ENCODE results near the gene ESYT2. TPM values are rescaled to one million over a fixed set of nuclear protein-coding genes. Genes with fewer than 3 reads are reported as not detected.

The ESYT2 gene, protein sequence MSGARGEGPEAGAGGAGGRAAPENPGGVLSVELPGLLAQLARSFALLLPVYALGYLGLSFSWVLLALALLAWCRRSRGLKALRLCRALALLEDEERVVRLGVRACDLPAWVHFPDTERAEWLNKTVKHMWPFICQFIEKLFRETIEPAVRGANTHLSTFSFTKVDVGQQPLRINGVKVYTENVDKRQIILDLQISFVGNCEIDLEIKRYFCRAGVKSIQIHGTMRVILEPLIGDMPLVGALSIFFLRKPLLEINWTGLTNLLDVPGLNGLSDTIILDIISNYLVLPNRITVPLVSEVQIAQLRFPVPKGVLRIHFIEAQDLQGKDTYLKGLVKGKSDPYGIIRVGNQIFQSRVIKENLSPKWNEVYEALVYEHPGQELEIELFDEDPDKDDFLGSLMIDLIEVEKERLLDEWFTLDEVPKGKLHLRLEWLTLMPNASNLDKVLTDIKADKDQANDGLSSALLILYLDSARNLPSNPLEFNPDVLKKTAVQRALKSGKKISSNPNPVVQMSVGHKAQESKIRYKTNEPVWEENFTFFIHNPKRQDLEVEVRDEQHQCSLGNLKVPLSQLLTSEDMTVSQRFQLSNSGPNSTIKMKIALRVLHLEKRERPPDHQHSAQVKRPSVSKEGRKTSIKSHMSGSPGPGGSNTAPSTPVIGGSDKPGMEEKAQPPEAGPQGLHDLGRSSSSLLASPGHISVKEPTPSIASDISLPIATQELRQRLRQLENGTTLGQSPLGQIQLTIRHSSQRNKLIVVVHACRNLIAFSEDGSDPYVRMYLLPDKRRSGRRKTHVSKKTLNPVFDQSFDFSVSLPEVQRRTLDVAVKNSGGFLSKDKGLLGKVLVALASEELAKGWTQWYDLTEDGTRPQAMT
- 45.2 TPM for total RNA-seq

DNA sequence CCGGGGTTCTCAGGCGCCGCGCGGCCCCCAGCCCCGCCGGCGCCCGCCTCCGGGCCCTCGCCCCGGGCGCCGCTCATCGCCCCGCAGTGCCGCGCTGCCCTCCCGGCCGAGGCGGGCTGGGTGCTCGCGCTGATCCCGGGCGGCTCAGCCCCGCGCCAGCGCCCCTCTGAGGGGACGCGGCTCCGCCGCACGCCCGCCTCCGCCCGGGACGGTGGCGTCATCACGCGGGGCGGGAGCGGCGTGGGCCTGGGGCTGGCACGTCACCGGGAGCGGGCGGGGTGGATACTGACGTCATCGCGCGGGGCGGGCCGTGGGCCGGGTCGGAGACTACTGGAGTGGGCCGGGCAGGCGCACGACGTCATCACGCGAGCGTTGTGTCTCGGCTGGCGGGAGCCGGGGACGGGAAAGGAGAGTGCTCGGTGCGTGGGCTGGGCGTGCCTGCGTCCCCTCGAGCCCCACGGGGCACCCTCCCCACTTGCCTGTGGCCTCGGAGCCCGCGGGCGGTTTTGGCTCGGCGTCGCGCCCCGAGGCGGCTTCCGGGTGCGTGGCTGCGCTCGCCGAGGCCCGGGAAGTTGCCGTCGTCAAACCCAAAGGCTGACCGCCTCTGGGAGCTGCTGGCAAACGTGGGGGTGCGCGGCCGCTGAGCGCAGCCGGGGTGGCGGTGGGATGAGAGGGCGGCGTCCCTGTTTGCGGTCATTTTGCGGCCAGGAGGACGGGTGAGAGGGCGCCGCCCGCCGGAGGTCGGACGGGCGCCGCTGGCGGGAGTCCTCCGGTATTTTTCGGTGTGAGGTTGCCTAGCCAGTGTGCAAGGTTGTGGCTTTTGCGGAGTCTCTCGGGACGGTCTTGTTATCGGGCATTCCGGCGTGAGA, at the start of gene ESYT2:
ESYT2 (minus strand) TSS at position 168 of the 869 bp plus-strand sequence; CDS start at position 77, 91 bp downstream.

DNA sequence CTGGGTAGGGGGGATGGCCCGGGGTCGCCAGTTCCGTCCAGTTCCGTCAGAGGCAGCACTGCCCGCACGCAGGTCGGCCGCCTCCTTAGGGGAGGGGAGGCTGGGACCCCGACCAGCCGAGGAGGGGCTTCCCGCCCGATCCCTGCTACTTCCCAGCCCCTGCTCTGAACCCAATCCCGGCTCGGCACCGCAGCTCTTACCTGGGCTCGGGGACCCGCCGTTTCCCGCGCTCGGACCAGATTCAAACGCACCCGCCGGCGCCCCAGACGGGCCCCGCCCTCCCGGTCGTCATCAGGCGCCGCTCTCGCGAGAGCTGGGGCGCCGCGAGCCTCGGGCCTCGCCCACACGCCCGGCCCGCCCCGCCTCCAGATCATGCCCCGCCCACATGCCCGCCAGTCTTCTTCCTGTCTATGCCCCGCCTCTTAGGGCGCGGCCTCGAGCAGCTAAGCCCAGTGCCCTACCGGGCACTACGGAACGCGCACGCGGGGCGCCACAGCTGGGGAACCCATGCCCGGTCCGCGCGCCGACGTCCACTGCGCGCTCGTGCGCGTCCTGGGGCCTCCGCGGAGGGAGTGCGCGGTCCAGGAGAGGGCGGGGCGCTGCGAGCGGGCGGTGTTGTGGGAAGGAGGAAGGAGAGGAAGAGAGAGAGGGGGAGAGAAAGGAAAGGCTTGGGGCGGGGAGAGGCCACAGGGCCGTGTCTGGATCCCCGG, 124.6 kb downstream of the ESYT2 start, which contains the start of gene NCAPG2:
NCAPG2 (minus strand) TSS at position 281 of the 710 bp plus-strand sequence. CDS start 2,905 bp downstream, outside the sequence.

Other genes starting within 250 kb of the ESYT2 start
- gene PTPRN2, start 241.7 kb downstream of the ESYT2 start, total RNA-seq = 84.9 TPM
- gene NCAPG2, start 124.7 kb downstream of the ESYT2 start, total RNA-seq = 15.9 TPM
- 14.3 TPM for gene DYNC2I1, start 27.0 kb upstream of the ESYT2 start, total RNA-seq